Neural cell (in vitro differentiated cells): ENCODE results near the gene AMFR. TPM values are rescaled to one million over a fixed set of nuclear protein-coding genes. Genes with fewer than 3 reads are reported as not detected.

ENCODE experiments used
- H2AFZ ChIP-seq: fragments of 200-600, 300-800 bp; sonication (generic), shearing (Covaris generic); 2 replicates; pipeline ENCODE4 v1.6.0; 2014; ENCODE audit warnings: low read depth, mild to moderate bottlenecking, antibody characterized with exemption, low read length, moderate library complexity
- H3F3A ChIP-seq: fragments of 200-600 bp; shearing (Covaris generic); 2 replicates; pipeline ENCODE4 v1.6.1; 2016; ENCODE audit warnings: mild to moderate bottlenecking, moderate library complexity, mixed read lengths, antibody characterized with exemption, low read length; ENCODE audit not compliant: insufficient read depth, poor library complexity, severe bottlenecking
- H3K27ac ChIP-seq: fragments of 200-600, 300-800 bp; sonication (generic), shearing (Covaris generic); 2 replicates; pipeline ENCODE4 v1.5.1; 2014; ENCODE audit warnings: mild to moderate bottlenecking, low read length, moderate library complexity
- H3K27me3 ChIP-seq: fragments of 300-800, 200-600 bp; sonication (generic), shearing (Covaris generic); 2 replicates; pipeline ENCODE4 v1.6.0; 2014; ENCODE audit warnings: mild to moderate bottlenecking, low read depth, low read length, moderate library complexity; ENCODE audit not compliant: insufficient read depth
- H3K36me3 ChIP-seq: fragments of 300-800, 200-600 bp; sonication (generic), shearing (Covaris generic); 2 replicates; pipeline ENCODE4 v1.5.1; 2014; ENCODE audit warnings: mild to moderate bottlenecking, antibody characterized with exemption, low read length, moderate library complexity; ENCODE audit not compliant: insufficient read depth
- H3K4me2 ChIP-seq: fragments of 300-800, 200-600 bp; sonication (generic), shearing (Covaris generic); 2 replicates; pipeline ENCODE4 v1.6.0; 2014; ENCODE audit warnings: mild to moderate bottlenecking, low read length
- H3K4me3 ChIP-seq: fragments of 300-800, 200-600 bp; sonication (generic), shearing (Covaris generic); 2 replicates; pipeline ENCODE4 v1.5.1; 2014; ENCODE audit warnings: mild to moderate bottlenecking, low read length, moderate library complexity
- H3K79me2 ChIP-seq: fragments of 200-600 bp; shearing (Covaris generic); replicated peaks from 2 replicates; pipeline ENCODE4 v1.6.0; 2014; ENCODE audit warnings: mild to moderate bottlenecking, low read length, moderate library complexity; ENCODE audit not compliant: insufficient read depth
- H3K9ac ChIP-seq: fragments of 300-800, 200-600 bp; sonication (generic), shearing (Covaris generic); 2 replicates; pipeline ENCODE4 v1.6.1; 2016; ENCODE audit warnings: mild to moderate bottlenecking, low read length, mixed read lengths
- H3K9me2 ChIP-seq: fragments of 200-600 bp; shearing (Covaris generic); 2 replicates; pipeline ENCODE4 v1.6.1; 2016; ENCODE audit warnings: mild to moderate bottlenecking, low read length, mixed read lengths; ENCODE audit not compliant: insufficient read depth
- H3K9me3 ChIP-seq: fragments of 200-600, 300-800 bp; sonication (generic), shearing (Covaris generic); 2 replicates; pipeline ENCODE4 v1.6.1; 2016; ENCODE audit warnings: mild to moderate bottlenecking, mixed run types, low read length, moderate library complexity, mixed read lengths
- H4K20me1 ChIP-seq: fragments of 200-600 bp; shearing (Covaris generic); 2 replicates; pipeline ENCODE4 v1.6.1; 2016; ENCODE audit warnings: mild to moderate bottlenecking, mixed run types; ENCODE audit not compliant: insufficient read depth
- CTCF ChIP-seq: fragments of 450-650 bp; IDR thresholded peaks from 2 replicates; pipeline ENCODE4 v1.5.1; 2014; ENCODE audit warnings: antibody characterized with exemption, mild to moderate bottlenecking, moderate library complexity; ENCODE audit not compliant: poor library complexity, severe bottlenecking
- EP300 ChIP-seq: fragments of 450-650 bp; conservative IDR thresholded peaks from 2 replicates; pipeline ENCODE4 v1.6.1; 2014; ENCODE audit warnings: antibody characterized with exemption, mild to moderate bottlenecking, moderate library complexity; ENCODE audit not compliant: poor library complexity, severe bottlenecking
- EZH2 ChIP-seq: fragments of 200-600, 300-800 bp; shearing (Covaris generic), sonication (generic); IDR thresholded peaks from 2 replicates; pipeline ENCODE4 v1.6.1; 2014; ENCODE audit warnings: antibody characterized with exemption, low read length, borderline replicate concordance, mild to moderate bottlenecking; ENCODE audit not compliant: insufficient read depth, poor library complexity, severe bottlenecking
- MXI1 ChIP-seq: fragments of 450-650 bp; conservative IDR thresholded peaks from 2 replicates; pipeline ENCODE4 v1.6.1; 2014; ENCODE audit warnings: antibody characterized with exemption, mild to moderate bottlenecking; ENCODE audit not compliant: poor library complexity, severe bottlenecking
- POLR2AphosphoS5 ChIP-seq: IDR thresholded peaks from 2 replicates; pipeline ENCODE4 v1.6.1; 2012
- RAD21 ChIP-seq: fragments of 450-650 bp; conservative IDR thresholded peaks from 2 replicates; pipeline ENCODE4 v1.6.1; 2014; ENCODE audit warnings: antibody characterized with exemption, mild to moderate bottlenecking, moderate library complexity
- REST ChIP-seq: IDR thresholded peaks from 2 replicates; pipeline ENCODE4 v1.6.1; 2012; ENCODE audit warnings: borderline replicate concordance
- SMC3 ChIP-seq: fragments of 450-650 bp; conservative IDR thresholded peaks from 2 replicates; pipeline ENCODE4 v1.6.1; 2014; ENCODE audit warnings: antibody characterized with exemption, mild to moderate bottlenecking, moderate library complexity; ENCODE audit not compliant: poor library complexity
- TAF1 ChIP-seq: IDR thresholded peaks from 2 replicates; pipeline ENCODE4 v1.6.1; 2012; ENCODE audit warnings: low read depth
- polyA plus RNA-seq: library from polyadenylated mRNA; depleted of rRNA; stranded (reverse); fragments of >200 nt; gene quantifications from 2 replicates; pipeline ENCODE4 v1.2.3, GENCODE V29; 2014

Gene AMFR
- polyA plus RNA-seq, 1 donor from 2014 or later = 101 TPM

- no peaks in the 10 kb centered on the region for H3K27me3 ChIP-seq
- no peak overlapping the region for H3K4me3 ChIP-seq
- H3K36me3 ChIP-seq = no peaks in the 10 kb centered on the region
- H3K79me2 ChIP-seq = no peaks in the 10 kb centered on the region
- no peak overlapping the region for H2AFZ ChIP-seq
- H4K20me1 ChIP-seq = no peaks in the 10 kb centered on the region
- no peak overlapping the region for H3K4me2 ChIP-seq
- H3K9me2 ChIP-seq = no peaks in the 10 kb centered on the region
- TF ChIP-seq SMC3 (peak; percentile 88), REST (no peak), TAF1 (no peak), MXI1 (peak; percentile 36), CTCF (peak; percentile 80), RAD21 (peak; percentile 73)
- no peak overlapping the region for H3K27ac ChIP-seq
- H3F3A ChIP-seq = no peaks in the 10 kb centered on the region
- no peaks in the 10 kb centered on the region for H3K9me3 ChIP-seq
- peak overlapping the region; percentile 18 for H3K9ac ChIP-seq
Observed at GRCh38 chr16:56356276-56357240, 68.8 kb downstream of the AMFR start.

- no peaks in the 10 kb centered on the region for H4K20me1 ChIP-seq
- H3K27ac ChIP-seq = no peak overlapping the region
- H3F3A ChIP-seq = no peaks in the 10 kb centered on the region
- H3K36me3 ChIP-seq = no peaks in the 10 kb centered on the region
- no peaks in the 10 kb centered on the region for H3K9me3 ChIP-seq
- H3K27me3 ChIP-seq = no peaks in the 10 kb centered on the region
- no peak overlapping the region for H3K4me2 ChIP-seq
- no peak for TF ChIP-seq REST
- no peak for TF ChIP-seq EZH2
- no peak for TF ChIP-seq CTCF
- TF ChIP-seq POLR2AphosphoS5 = no peak
- no peak for TF ChIP-seq SMC3
- no peak for TF ChIP-seq RAD21
- no peak for TF ChIP-seq TAF1
- TF ChIP-seq MXI1 = no peak
- no peak for TF ChIP-seq EP300
- H2AFZ ChIP-seq = no peak overlapping the region
- H3K9me2 ChIP-seq = no peaks in the 10 kb centered on the region
- no peaks in the 10 kb centered on the region for H3K79me2 ChIP-seq
- H3K9ac ChIP-seq = no peak overlapping the region
- no peak overlapping the region for H3K4me3 ChIP-seq
Observed at GRCh38 chr16:56355786-56356275, 69.5 kb downstream of the AMFR start.
